Transverse colon (tissue), 4 donors: Measurements from ENCODE around the gene CD244. TPM values are rescaled to one million over a fixed set of nuclear protein-coding genes. Genes with fewer than 3 reads are reported as not detected.

Source experiments
- DNase-seq: peaks from one replicate; pipeline ENCODE4 v3.0.0-alpha.2; 2019
- H3K27ac ChIP-seq, 4 donors: fragments of 200-600 bp; sonication (generic); 2 replicates each; pipeline ENCODE4 v1.5.1; 2016 to 2018; ENCODE audit warnings: inconsistent platforms in 4 of 4
- H3K27me3 ChIP-seq: fragments of 200-600 bp; sonication (generic); 2 replicates; pipeline ENCODE4 v1.5.1; 2017; ENCODE audit warnings: inconsistent platforms
- H3K36me3 ChIP-seq, 4 donors: fragments of 200-600 bp; sonication (generic); 2 replicates each; pipeline ENCODE4 v1.5.1; 2017 to 2019; ENCODE audit warnings: inconsistent platforms in 4 of 4
- H3K4me1 ChIP-seq, 4 donors: fragments of 200-600 bp; sonication (generic); 2 replicates each; pipeline ENCODE4 v1.5.1; 2017 to 2020; ENCODE audit warnings: inconsistent platforms in 4 of 4
- H3K4me3 ChIP-seq, 4 donors: fragments of 200-600 bp; sonication (generic); 1 replicate in 1 of 4; 2 replicates in 3 of 4; pipeline versions ENCODE4 v1.5.1 to v1.6.1; 2017 to 2019; ENCODE audit warnings: inconsistent platforms in 4 of 4
- H3K9me3 ChIP-seq, 2 donors: fragments of 200-600 bp; sonication (generic); 2 replicates each; pipeline ENCODE4 v1.5.1; 2017 to 2019; ENCODE audit warnings: inconsistent platforms in 2 of 2
- EP300 ChIP-seq: sonication (generic); formaldehyde crosslinking; IDR thresholded peaks from one replicate; pipeline ENCODE4 v1.6.1; 2017; ENCODE audit warnings: antibody characterized with exemption, low read depth
- POLR2A ChIP-seq: fragments of 450-650 bp; IDR thresholded peaks from one replicate; pipeline ENCODE4 v1.6.1; 2016; ENCODE audit warnings: antibody characterized with exemption, mild to moderate bottlenecking, moderate library complexity
- POLR2AphosphoS5 ChIP-seq, 3 donors: sonication (generic); formaldehyde crosslinking; IDR thresholded peaks; one replicate each; pipeline ENCODE4 v1.6.1; 2016; ENCODE audit warnings: antibody characterized with exemption in 3 of 3
- WGBS, 2 donors: methylation state at CpG; one replicate each; pipeline ENCODE4 v1.1.5; 2018; ENCODE audit warnings: low coverage in 1 of 2; 5-methylcytosine and 5-hydroxymethylcytosine counted together
- in situ Hi-C, 4 donors: fragments of 200-750 bp; cut with MboI; loops; one replicate each; pipeline versions ENCODE4 v1.15.0 to v1.15.1; 2017; ENCODE audit warnings: low sequenced_read_pairs in 3 of 4, low pct_ligation_motif_present in 1 of 4, low pct_unique_long_range_greater_than_20kb in 1 of 4
- intact Hi-C: fragments of 100-400 bp; cut with DNase I; formaldehyde crosslinking; loops from one replicate; pipeline ENCODE4 v1.15.1; 2023; ENCODE audit warnings: low total_unique reads
- total RNA-seq, 4 donors: library from RNA; depleted of rRNA; stranded (reverse); fragments of >200 nt; gene quantifications; one replicate each; pipeline ENCODE4 v1.1.0, GENCODE V29; 2016
- TF ChIP-seq, protein P1 (sequence below), 5 experiments: fragments of 200-600 bp in 3 of 5; fragments of 450-650 bp in 2 of 5; sonication (generic) in 3 of 5; IDR thresholded peaks; 1 replicate in 2 of 5; 2 replicates in 3 of 5; pipeline ENCODE4 v1.5.1; 2016 to 2017; ENCODE audit warnings: antibody characterized with exemption in 5 of 5, inconsistent platforms in 3 of 5, mild to moderate bottlenecking in 2 of 5, moderate library complexity in 1 of 5

Gene CD244
- total RNA-seq, 4 donors from 2014 or later, result 0.48 to 0.55 TPM; not detected in 2

DNA sequence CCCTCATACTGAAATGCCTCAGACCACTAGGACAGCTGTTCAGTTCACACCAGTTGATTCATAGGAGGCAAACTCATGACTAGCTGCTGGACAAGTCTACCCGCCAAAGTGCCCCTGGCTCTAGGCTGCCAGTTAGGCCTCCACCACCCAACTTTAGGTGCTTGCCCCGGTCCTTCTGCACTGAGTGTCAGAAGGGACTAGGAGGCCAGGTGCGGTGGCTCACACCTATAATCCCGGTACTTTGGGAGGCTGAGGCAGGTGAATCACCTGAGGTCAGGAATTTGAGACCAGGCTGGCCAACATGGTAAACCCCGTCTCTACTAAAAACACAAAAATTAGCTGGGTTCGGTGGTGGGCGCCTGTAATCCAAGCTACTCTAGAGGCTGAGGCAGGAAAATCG, 47.8 kb downstream of the CD244 start:
- Histone ChIP-seq H3K9me3 (no peaks in the 10 kb centered on the region), H3K27ac (no peak overlapping the region), H3K4me1 (no peaks in the 10 kb centered on the region), H3K4me3 (no peak overlapping the region), H3K36me3 (no peaks in the 10 kb centered on the region), H3K27me3 (no peaks in the 10 kb centered on the region)
- 92% methylated on average over 8 of the region's 8 CpGs; no CpG with 5 or more reads in 1 of the 2 donors for WGBS, 2 donors
- in situ Hi-C loops (no loop called here), intact Hi-C loops (no loop called here)
- DNase-seq, result no peak
- no peak for TF ChIP-seq POLR2A
- no peak for TF ChIP-seq POLR2AphosphoS5 (IDR thresholded peaks at IDR 0.05)
- TF ChIP-seq EP300, result no peak

DNA sequence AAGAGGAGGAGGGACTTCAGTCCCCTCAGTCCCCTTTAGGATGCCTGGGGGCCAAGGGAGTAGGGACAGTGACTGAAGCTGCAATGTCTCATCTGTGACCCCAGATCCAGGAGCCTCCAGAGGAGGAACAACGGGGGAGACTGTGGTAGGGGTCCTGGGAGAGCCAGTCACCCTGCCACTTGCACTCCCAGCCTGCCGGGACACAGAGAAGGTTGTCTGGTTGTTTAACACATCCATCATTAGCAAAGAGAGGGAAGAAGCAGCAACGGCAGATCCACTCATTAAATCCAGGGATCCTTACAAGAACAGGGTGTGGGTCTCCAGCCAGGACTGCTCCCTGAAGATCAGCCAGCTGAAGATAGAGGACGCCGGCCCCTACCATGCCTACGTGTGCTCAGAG, 48.4 kb downstream of the CD244 start:
- no peak for TF ChIP-seq POLR2A
- no peak for TF ChIP-seq EP300
- TF ChIP-seq, protein P1, sequence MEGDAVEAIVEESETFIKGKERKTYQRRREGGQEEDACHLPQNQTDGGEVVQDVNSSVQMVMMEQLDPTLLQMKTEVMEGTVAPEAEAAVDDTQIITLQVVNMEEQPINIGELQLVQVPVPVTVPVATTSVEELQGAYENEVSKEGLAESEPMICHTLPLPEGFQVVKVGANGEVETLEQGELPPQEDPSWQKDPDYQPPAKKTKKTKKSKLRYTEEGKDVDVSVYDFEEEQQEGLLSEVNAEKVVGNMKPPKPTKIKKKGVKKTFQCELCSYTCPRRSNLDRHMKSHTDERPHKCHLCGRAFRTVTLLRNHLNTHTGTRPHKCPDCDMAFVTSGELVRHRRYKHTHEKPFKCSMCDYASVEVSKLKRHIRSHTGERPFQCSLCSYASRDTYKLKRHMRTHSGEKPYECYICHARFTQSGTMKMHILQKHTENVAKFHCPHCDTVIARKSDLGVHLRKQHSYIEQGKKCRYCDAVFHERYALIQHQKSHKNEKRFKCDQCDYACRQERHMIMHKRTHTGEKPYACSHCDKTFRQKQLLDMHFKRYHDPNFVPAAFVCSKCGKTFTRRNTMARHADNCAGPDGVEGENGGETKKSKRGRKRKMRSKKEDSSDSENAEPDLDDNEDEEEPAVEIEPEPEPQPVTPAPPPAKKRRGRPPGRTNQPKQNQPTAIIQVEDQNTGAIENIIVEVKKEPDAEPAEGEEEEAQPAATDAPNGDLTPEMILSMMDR (IDR thresholded peaks at IDR 0.05), result no peak
- TF ChIP-seq POLR2AphosphoS5 (IDR thresholded peaks at IDR 0.05), result no peak
- Histone ChIP-seq H3K4me1 (no peaks in the 10 kb centered on the region), H3K27ac (no peak overlapping the region), H3K36me3 (no peaks in the 10 kb centered on the region), H3K4me3 (no peak overlapping the region), H3K9me3 (no peaks in the 10 kb centered on the region), H3K27me3 (no peaks in the 10 kb centered on the region)
- 88% methylated on average over 6 of the region's 6 CpGs; no CpG with 5 or more reads in 1 of the 2 donors for WGBS, 2 donors
- intact Hi-C loops (no loop called here), in situ Hi-C loops (no loop called here)
- no peak for DNase-seq

DNA sequence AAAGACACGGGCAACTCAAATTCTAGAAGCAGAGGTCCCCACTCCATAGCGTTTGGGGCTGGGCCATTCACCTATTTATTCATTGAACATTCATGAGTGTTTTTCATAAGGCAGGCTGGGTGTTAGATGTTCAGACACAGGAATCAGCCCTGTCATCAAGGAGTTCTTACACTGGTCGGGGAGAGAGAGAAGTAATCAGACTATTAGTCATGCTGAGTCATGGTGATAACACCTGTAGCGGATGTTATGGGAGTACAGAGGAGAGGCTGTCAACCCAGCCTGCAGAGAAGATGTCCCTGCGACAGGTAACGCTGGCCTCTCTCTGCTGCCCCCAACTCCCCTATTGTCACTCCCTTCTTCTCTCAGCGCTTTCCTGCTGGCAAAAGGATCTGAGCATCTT, 49.5 kb downstream of the CD244 start:
- H3K4me1 ChIP-seq, result no peaks in the 10 kb centered on the region
- no peak overlapping the region for H3K27ac ChIP-seq
- no peak for DNase-seq
- intact Hi-C loops, result no loop called here
- in situ Hi-C loops, result no loop called here
- H3K27me3 ChIP-seq, result no peaks in the 10 kb centered on the region
- H3K36me3 ChIP-seq, result no peaks in the 10 kb centered on the region
- no peak overlapping the region for H3K4me3 ChIP-seq
- 77 to 90% methylated on average over 3 to 7 of the region's 7 CpGs for WGBS, 2 donors
- H3K9me3 ChIP-seq, result no peaks in the 10 kb centered on the region
- TF ChIP-seq POLR2A, result no peak
- TF ChIP-seq EP300, result no peak
- no peak for TF ChIP-seq POLR2AphosphoS5 (IDR thresholded peaks at IDR 0.05)
- TF ChIP-seq, protein P1 (IDR thresholded peaks at IDR 0.05), result no peak

DNA sequence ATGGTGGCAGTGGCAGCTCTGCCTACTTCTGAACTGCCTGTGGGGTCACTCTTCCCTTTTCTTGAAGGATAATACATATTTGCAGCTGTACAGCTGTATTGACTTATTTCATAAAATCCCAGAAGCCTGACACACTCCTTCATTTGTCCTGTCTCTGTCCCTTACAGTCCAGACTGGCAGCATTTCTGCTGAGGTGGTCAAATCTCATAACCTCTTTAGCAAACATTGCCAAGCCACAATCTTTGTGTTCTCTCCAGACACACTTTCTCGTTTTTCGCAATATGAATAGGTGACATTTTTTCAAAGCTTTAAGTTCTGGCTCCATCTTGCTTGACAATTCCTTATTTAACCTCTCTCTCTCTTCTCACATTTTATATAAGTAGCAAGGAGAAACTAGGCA, 51.5 kb downstream of the CD244 start:
- DNase-seq, result no peak
- intact Hi-C loops (no loop called here), in situ Hi-C loops (no loop called here)
- Histone ChIP-seq H3K27me3 (no peaks in the 10 kb centered on the region), H3K36me3 (no peaks in the 10 kb centered on the region), H3K4me1 (no peaks in the 10 kb centered on the region), H3K4me3 (no peak overlapping the region), H3K9me3 (peaks cover 6 to 7% of the 10 kb centered on the region in 2 donors), H3K27ac (no peak overlapping the region)
- 83 to 86% methylated on average over 2 of the region's 2 CpGs for WGBS, 2 donors
- no peak for TF ChIP-seq POLR2AphosphoS5 (IDR thresholded peaks at IDR 0.05)
- TF ChIP-seq POLR2A, result no peak
- TF ChIP-seq, protein P1 (IDR thresholded peaks at IDR 0.05), result no peak
- no peak for TF ChIP-seq EP300

DNA sequence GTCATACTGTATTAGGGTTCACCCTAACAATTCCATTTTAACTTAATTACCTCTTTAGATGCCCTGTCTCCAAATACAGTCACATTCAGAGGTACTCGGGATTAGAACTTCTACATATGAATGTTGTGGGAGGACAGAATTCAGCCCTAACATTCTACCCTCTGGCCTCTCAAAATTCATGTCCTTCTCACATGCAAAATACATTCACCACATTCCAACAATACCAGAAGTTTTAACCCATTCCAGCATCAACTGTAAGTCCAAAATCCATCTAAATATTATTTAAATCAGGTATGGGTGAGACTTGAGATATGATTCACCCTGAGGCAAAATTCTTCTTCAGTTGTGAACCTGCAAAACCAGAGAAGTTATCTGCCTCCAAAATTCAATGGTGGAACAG, 52.2 kb downstream of the CD244 start:
- intact Hi-C loops, result no loop called here
- H3K4me1 ChIP-seq, result no peaks in the 10 kb centered on the region
- WGBS, 2 donors, result 20 to 57% methylated on average over 1 of the region's 1 CpG
- in situ Hi-C loops, result no loop called here
- TF ChIP-seq POLR2A (no peak), POLR2AphosphoS5 (IDR thresholded peaks at IDR 0.05) (no peak)
- peaks cover 6 to 7% of the 10 kb centered on the region in 2 donors for H3K9me3 ChIP-seq
- H3K4me3 ChIP-seq, result no peak overlapping the region
- H3K36me3 ChIP-seq, result no peaks in the 10 kb centered on the region
- DNase-seq, result no peak
- H3K27me3 ChIP-seq, result no peaks in the 10 kb centered on the region
- H3K27ac ChIP-seq, result no peak overlapping the region
